ENCODE data around the gene OSBPL10.

OSBPL10 gene

GRCh38 chr3:31772272-31772671 lies 208.8 kb downstream of the OSBPL10 start:
- no peak overlapping the region for H3K27ac Mint-ChIP-seq
- H3K4me3 Mint-ChIP-seq: no peak overlapping the region
- H3K9me3 Mint-ChIP-seq: peaks cover 4% of the 10 kb centered on the region
- H3K4me1 Mint-ChIP-seq: peaks cover 34% of the 10 kb centered on the region
- peaks cover 4% of the 10 kb centered on the region for H3K27me3 Mint-ChIP-seq (ENCODE audit: low read depth, poor library complexity)
- DNase-seq: no peak
- no peak for TF ChIP-seq CTCF (IDR thresholded peaks at IDR 0.05)
- peaks cover 4% of the 10 kb centered on the region for H3K36me3 Mint-ChIP-seq (ENCODE audit: low read depth)

- Mint-ChIP-seq H3K27me3 (ENCODE audit: low read depth, poor library complexity) (peaks cover 5% of the 10 kb centered on the region), H3K27ac (no peak overlapping the region), H3K4me1 (peaks cover 35% of the 10 kb centered on the region), H3K9me3 (peaks cover 4% of the 10 kb centered on the region), H3K36me3 (ENCODE audit: low read depth) (peaks cover 4% of the 10 kb centered on the region), H3K4me3 (no peak overlapping the region)
- TF ChIP-seq CTCF (IDR thresholded peaks at IDR 0.05): no peak
- DNase-seq: no peak
These were observed 210.2 kb downstream of the OSBPL10 start for GRCh38 chr3:31770822-31771326.

GRCh38 chr3:31768479-31769125 lies 212.5 kb downstream of the OSBPL10 start:
- Mint-ChIP-seq H3K4me1 (peaks cover 51% of the 10 kb centered on the region), H3K27me3 (ENCODE audit: low read depth, poor library complexity) (peaks cover 5% of the 10 kb centered on the region), H3K27ac (no peak overlapping the region), H3K36me3 (ENCODE audit: low read depth) (no peaks in the 10 kb centered on the region), H3K9me3 (peaks cover 4% of the 10 kb centered on the region), H3K4me3 (no peak overlapping the region)
- TF ChIP-seq CTCF (IDR thresholded peaks at IDR 0.05): peak; percentile 56
- DNase-seq: peak; percentile 57

GRCh38 chr3:31767920-31768319 lies 213.1 kb downstream of the OSBPL10 start:
- no peak for TF ChIP-seq CTCF (IDR thresholded peaks at IDR 0.05)
- Mint-ChIP-seq H3K27ac (no peak overlapping the region), H3K4me3 (no peak overlapping the region), H3K27me3 (ENCODE audit: low read depth, poor library complexity) (peaks cover 5% of the 10 kb centered on the region), H3K36me3 (ENCODE audit: low read depth) (no peaks in the 10 kb centered on the region), H3K4me1 (peaks cover 51% of the 10 kb centered on the region), H3K9me3 (peaks cover 1% of the 10 kb centered on the region)
- no peak for DNase-seq

- no peak for TF ChIP-seq CTCF (IDR thresholded peaks at IDR 0.05)
- no peaks in the 10 kb centered on the region for H3K36me3 Mint-ChIP-seq (ENCODE audit: low read depth)
- no peak overlapping the region for H3K4me3 Mint-ChIP-seq
- no peak overlapping the region for H3K27ac Mint-ChIP-seq
- no peaks in the 10 kb centered on the region for H3K9me3 Mint-ChIP-seq
- no peak for DNase-seq
- peaks cover 53% of the 10 kb centered on the region for H3K4me1 Mint-ChIP-seq
- H3K27me3 Mint-ChIP-seq (ENCODE audit: low read depth, poor library complexity): peaks cover 5% of the 10 kb centered on the region
These were observed 214.4 kb downstream of the OSBPL10 start for GRCh38 chr3:31766669-31767068.

GRCh38 chr3:31765871-31766270 lies 215.2 kb downstream of the OSBPL10 start:
- TF ChIP-seq CTCF (IDR thresholded peaks at IDR 0.05): no peak

More at GRCh38 chr3:31765871-31766270, 215.2 kb downstream of the OSBPL10 start:
- Mint-ChIP-seq H3K27me3 (ENCODE audit: low read depth, poor library complexity) (peaks cover 5% of the 10 kb centered on the region), H3K4me3 (no peak overlapping the region), H3K36me3 (ENCODE audit: low read depth) (no peaks in the 10 kb centered on the region), H3K27ac (no peak overlapping the region), H3K4me1 (peaks cover 52% of the 10 kb centered on the region), H3K9me3 (no peaks in the 10 kb centered on the region)
- DNase-seq: no peak

Data from nephron progenitor cell (in vitro differentiated cells).